GM23248 (cell line): ENCODE results near the gene SACM1L.

Source experiments
- EZH2 ChIP-seq: fragments of 200-600 bp; sonication (generic); IDR thresholded peaks from 2 replicates; pipeline ENCODE4 v1.6.1; 2018; ENCODE audit warnings: antibody characterized with exemption, mild to moderate bottlenecking; ENCODE audit not compliant: insufficient read depth, poor library complexity, severe bottlenecking
- EZH2phosphoT487 ChIP-seq: fragments of 200-600 bp; sonication (generic); IDR thresholded peaks from 2 replicates; pipeline ENCODE4 v1.6.1; 2018; ENCODE audit warnings: antibody characterized with exemption, moderate library complexity, mild to moderate bottlenecking, low read depth; ENCODE audit not compliant: insufficient read depth

- TF ChIP-seq EZH2phosphoT487 (no peak), EZH2 (no peak)
Observed at GRCh38 chr3:45778761-45779201, 89.6 kb downstream of the SACM1L start.
